HG03442 (cell line): ENCODE measurements around the gene TBC1D1.

Experiments
- ATAC-seq: cut with Tn5 transposase; IDR thresholded peaks from one replicate; pipeline ENCODE4 v1.9.1; 2021; ENCODE audit warnings: mild to moderate bottlenecking, moderate library complexity; ENCODE audit not compliant: unreplicated experiment

The TBC1D1 gene

DNA sequence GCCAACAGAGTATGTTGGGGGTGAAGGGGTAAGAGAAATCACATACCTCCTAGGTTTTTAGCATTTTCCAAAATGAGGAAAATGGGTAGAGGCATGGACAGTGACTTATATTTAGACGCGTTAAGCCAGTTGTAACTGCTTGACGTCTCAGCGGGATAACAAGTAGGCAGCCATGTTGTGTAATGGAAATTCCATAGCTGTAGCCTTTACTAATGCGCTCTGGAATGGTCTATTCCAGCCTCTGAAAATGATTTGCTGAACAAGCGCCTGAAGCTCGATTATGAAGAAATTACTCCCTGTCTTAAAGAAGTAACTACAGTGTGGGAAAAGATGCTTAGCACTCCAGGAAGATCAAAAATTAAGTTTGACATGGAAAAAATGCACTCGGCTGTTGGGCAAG lies 204.8 kb downstream of the TBC1D1 start:
- no peak for ATAC-seq

DNA sequence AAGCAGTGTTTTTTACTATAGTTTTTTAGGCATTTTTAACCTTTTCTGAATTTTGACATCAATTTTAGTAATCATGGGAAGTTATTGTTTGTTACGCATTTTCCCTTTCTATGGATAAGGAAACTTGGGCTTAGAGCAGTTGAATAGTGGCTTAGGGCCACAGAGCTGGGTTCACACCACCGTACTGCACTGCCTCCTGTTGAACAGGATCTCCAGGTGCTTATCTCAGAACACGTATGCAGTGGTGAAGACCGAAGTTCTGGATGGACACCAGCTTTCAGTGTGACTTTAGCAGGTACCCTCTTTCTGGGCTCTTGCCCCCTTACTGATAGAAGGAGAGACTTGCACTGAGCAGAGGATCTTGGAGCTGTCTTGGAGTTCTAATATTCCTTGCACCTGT lies 206.9 kb downstream of the TBC1D1 start:
- ATAC-seq, result no peak

DNA sequence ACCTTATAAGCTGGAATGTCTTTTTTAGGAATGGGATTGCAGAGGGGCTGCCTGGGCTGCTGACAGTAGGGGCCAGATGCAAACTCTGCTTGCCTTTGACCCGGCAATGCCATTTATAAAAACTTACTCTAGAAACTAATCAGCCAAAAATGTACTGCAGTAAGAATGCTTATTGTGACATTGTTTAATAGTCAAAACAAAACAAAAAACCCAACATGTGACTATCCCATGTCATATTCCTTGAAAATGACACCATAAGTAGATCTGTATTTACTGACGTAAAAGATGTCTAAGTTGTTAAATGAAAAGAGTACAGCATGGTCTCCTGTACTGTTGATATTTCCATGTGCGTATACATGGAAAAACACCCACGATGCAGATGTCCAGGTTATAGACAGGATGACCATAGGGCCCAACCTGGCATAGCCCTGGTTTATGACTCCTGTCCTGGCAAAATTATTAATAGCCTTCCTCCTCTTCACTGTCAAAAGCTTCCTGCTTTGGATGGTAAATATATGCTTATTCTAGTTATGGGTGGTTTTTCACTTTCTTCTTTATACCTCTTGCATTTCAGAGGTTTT lies 208.2 kb downstream of the TBC1D1 start:
- ATAC-seq, result no peak

DNA sequence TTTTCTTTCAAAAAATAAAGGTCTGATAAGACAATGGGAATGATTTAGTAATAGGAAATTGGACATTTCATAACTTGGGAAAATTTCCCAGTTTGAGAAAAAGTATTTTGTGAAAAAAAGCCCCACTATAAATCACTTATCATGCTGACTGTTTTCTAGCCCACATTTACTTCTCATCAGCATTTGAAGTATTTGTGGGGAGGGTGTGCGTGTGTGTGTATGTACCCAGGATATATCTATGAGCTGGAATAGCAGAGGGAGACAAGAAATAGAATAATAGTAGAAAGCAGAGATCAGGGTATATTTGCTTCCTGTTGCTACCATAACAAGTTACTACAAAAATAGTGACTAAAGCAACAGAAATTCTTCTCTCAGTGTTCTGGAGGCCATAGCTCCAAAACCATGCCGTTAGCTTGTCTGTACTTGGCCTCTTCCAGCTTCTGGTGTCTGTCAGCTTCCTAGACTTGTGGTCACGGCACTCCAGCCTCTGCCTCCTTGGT lies 209.1 kb downstream of the TBC1D1 start:
- no peak for ATAC-seq

DNA sequence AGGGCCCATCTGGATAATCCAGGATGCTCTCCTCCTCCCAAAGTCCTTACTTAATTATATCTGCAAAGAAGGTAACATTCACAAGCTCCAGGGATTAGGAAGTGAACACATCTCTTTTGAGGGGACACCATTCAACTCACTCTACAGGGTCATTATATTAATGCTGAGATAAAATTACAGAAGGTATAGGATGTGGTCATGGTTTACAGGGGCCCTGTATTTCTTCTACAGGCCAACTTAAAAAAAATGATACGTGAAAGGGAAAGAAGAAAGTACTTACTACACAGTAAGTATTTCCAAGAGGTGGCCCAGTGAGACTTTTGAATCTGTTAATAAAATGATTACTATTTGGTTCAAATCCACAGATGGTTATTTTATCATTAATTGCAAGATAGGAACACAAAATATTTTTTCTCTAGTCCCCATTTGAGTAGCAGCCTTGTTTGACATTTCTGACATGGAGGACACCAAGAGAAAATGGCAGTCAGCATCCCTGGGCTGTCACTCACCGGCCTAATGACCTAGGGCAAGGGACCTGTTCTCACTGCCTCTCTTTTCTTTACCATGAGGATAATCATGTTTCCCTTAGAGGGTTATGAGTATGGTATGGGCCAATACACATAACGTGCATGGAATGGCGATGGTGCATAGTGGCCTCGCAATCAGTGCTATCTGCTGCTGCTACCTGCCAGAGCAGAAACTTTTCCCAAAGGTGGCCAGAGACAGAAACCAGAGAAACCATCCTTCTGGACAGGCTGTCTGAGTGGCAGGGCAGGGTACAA lies 209.8 kb downstream of the TBC1D1 start:
- no peak for ATAC-seq

DNA sequence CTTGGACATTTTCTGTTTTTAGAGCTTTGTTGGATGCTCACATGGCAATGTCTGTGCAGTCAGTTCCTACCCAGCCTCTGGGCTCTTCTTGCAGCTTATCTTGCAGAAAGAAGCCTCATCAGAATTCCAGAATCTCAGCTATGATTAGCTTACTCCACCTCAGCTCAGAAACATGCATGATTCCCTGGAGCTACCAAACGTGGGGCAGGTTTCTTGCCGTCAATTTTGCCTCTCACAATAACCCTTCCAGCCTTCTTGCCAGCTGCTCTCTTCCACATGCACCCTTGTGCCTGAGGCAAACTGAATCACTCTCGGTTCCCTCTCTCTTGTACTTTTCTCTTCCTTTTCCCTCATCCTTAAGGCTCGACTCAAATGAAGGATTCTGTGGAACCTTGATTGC lies 210.7 kb downstream of the TBC1D1 start:
- no peak for ATAC-seq

DNA sequence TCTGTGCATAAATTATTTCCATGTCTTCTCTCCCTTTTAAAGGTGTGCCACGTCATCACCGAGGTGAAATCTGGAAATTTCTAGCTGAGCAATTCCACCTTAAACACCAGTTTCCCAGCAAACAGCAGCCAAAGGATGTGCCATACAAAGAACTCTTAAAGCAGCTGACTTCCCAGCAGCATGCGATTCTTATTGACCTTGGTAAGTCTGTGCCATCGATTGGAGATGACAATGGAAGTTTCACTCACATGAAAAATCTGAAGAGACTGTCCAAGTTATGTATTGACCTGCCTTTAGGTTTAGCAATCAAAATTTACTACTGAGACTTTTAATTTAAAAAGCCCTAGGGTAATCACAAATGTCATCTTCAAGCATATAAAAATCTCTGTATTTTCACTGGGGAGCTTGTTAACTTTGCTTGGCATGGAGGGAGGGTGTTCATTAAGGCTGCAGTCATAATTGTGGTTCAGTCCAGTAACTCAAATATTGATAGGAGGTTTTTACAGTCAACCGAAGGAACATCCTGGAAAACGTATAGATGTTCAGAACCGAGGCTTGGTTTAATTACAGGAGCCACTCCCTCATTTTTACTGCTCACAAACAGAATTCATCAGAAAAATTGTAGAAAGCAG lies 212.2 kb downstream of the TBC1D1 start:
- ATAC-seq, result no peak

DNA sequence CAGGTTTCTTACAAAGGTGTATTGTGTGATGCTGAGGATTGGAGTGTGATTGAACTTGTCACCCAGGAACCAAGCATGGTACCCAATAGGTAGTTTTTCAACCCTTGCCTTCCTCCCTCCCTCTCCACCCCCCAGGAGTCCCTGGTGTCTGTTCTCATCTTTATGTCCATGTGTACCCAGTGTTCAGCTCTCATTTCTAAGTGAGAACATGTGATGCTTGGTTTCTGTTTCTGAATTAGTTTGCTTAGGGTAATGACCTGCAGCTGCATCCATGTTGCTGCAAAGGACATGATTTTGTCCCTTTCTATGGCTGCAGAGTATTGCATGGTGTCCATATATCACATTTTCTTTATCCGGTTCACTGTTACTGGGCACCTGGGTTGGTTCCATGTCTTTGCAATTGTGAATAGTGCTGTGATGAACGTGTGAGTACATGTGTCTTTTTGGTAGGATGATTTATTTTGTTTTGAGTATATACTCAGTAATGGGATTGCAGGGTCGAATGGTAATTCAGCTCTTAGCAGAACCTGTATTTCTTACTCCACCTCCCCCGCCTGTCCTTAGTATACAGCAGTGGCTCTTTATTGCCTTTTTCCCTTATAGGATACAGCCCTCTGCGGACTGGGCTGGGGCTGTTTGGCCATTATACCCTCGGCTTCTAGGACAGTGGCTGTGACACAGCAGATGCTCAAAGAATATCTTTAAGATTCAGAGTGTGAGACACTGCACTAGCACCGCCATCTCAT lies 214.8 kb downstream of the TBC1D1 start:
- ATAC-seq, result peak; percentile 93

DNA sequence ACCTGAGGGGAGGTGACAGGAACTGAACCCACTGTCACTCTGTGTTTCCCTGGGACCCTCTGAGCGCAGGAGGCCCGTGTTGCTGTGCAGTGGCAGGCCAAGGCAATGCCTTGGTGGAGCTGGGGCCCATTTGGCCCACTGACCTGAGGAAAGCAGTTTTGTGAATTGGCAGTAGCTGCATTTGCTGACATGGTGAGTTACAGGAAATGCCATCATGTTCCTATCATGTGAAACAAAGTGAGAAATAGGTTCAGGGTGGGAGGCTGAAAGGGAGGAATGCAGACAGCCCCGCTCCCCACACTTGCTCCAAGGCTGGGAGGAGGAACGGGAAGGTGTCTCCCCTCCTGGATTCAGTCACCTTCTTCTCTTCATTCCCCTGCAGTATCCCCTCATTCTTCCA lies 215.4 kb downstream of the TBC1D1 start:
- ATAC-seq, result no peak

DNA sequence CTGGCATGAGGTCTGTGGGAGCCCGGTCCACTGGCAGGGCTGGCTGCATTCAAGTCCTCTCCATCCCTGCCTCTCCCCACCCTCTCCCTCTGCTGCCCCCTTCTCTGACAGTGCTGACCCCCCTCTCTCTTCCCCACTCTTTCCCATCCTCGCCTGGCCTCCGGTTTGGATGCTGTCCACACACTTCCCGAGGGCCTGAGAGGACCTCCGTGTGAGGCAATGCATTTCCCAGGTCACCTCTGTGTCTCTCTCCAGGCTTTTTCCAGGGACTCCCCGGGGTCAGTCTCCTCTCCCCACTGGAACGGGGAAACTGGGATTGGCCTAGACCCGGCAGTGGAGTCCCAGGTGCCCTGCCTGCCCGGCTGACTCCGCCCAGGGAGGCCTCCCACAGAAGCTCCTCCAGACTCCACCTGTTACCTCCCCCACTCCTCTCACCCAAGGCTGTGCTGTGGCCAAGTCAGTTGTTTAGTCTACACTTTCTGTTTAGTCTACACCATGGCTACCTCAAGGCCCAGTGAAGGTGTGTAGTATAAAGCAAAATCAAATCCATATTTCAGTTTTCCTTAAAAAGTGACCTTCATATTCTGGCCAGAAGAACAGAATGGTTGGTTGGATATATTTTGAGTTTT lies 216.1 kb downstream of the TBC1D1 start:
- ATAC-seq, result no peak

DNA sequence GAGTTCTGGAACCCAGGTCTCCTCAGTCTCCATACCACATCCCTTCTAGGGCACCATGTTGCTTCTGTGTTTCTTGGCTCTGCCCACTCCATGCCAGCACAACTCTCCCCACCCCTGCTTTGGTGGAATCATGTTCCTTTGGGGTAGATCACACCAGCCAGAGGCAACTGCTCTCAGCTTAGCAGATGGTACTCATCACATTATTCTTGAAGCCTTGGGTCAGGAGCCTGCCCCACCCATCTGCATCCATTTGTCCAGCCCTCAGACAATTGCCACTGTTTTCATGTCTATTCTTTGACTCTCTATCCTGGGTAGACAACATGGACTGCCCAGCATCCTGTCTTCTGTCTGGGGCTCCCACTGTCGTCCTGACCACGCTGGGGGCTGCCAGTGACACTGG lies 216.9 kb downstream of the TBC1D1 start:
- ATAC-seq, result no peak

DNA sequence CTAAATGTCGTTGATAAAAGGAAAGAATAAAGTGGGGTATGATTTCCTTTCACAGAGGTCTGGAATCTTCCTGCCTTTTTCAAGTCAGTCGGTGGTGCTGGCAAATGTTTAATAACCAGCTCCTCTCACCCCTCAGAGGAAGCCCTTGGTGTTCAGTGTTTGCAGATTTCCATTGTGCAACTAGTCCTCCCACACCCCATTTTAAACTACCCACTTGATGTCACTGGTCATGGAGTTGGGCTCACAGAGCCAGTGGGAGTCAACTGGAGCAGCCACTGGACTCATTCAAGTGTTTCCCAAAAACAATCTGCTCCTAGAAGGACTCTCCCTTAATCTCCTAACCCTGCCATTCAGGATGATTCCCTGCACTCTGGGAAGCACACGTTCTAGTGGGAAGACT lies 218.5 kb downstream of the TBC1D1 start:
- ATAC-seq, result no peak

DNA sequence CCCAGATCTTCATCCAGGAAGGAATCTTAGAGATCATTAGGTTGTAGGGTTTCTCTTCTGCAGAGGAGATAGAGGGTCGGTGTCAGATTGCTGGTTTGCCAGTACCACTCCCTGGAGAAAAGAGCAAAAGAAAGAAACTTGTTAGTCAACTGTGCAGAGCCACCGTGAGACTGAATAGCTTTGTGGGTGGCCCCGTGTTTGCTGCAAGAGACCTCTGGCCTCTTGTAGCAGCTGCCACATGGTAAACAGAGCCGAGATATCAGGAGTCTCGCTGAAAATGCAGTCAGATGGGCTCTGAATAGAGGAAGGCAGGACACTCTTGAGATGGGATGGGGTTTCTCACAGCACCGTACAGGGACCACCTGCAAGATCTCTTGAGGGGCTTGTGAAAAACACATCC lies 219.0 kb downstream of the TBC1D1 start:
- no peak for ATAC-seq

DNA sequence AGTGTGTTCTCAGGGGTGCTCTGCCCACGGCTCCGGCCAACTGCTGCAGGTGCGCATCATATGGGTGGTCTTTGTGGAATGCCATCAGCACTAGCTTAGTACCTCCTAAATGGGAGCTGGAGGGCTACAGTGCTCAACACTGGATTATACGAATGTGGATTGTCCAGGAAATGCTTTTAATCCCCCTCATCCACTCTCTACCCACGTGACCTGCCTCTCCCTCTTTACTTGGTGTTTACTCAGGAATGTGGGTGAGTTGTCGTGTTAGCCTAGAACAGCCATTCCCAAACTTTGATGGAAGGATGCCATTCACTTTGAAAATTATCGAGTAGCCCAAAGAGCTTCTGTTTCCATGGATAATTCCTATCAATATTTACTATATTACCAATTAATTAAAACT lies 220.1 kb downstream of the TBC1D1 start:
- no peak for ATAC-seq

DNA sequence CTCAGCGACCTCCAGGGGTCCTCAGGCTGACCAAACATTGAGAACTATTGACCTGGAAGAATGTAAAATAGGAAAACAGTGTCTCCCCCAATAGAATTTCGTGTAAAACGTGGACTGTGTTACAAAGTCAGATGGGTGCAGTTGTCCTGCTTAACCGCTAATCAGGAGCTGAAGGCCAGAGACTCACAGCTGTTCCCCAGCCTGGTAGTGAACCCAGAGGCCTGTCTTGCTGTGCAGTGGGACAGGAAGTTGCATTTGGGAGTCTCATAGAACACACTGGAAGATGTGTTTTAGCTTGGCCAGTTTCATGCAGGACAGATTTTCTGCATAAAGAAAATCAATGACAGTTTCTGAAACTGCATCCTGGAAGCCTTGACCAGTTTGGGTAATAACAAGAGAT lies 220.8 kb downstream of the TBC1D1 start:
- no peak for ATAC-seq

DNA sequence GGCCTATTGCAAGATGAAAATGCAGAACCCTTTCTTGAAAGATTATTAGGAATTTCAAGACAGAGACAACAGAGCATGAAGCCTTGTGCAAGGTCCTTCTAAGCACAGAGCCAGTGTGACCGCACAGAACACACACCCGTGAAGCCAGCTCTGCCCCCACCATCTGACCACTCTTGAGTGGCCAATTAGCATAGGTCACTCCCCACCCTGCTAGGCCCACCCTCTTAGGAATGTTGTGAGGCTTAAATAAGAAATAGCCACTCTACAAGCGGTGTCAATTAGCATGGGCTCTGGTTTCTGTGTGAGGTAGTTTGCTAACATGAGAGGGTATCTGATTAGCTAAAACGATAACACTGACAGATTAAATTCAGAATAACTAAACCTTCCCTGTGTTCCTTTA lies 222.2 kb downstream of the TBC1D1 start:
- ATAC-seq, result no peak

DNA sequence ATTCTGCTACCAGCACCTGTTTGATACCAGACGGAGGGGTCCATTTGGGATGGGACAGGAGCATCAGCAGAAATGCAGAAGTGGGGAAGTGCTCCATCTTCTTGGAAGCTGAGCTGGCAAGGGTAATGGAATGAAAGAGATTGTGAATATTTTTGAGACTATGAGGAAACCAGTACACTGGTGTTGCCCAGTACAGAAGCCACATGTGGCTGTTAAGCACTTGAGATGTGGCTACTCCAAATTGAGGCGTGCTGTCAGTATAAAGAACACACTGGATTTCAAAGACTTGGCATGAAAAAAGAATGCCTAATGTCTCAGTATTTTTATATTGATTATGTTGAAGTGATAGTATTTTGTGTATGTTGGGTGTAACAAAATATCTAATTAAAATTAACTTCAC lies 222.7 kb downstream of the TBC1D1 start:
- no peak for ATAC-seq

DNA sequence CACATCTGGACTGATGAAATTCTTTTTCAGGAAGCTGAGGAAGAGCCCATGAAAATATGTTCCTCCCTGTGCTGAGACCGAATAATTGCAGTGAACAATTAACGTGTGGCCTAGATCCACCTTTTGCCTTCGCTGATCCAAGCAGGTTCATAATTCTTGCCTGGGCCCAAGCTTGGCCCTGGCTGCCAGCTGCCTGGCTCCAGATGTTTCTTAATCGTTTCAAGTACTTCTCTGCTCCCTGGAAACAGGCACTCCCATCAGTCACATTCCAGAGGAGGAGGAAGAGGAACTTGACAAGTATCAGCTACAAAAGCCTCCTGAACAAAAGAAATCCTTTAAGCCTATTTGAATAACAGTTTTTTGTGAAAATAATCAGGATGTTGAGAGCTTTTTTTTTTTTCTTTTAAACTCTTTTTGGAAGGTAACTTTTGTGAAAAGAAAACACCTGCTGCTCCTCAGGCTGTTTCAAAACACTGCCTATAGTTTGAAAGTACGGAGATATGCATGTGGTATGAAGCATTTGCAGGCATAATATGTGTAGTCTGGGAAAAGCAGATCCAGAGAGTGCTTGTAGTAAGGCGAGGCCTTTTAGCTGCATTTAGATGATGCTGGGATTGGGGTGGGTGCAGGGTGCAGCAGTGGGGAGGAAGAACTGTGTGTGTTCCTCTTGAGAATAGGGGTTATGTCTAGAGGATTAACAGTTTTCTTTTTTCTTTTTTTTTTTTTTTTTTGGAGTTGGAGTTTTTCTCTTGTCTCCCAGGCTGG lies 223.7 kb downstream of the TBC1D1 start:
- ATAC-seq, result no peak

DNA sequence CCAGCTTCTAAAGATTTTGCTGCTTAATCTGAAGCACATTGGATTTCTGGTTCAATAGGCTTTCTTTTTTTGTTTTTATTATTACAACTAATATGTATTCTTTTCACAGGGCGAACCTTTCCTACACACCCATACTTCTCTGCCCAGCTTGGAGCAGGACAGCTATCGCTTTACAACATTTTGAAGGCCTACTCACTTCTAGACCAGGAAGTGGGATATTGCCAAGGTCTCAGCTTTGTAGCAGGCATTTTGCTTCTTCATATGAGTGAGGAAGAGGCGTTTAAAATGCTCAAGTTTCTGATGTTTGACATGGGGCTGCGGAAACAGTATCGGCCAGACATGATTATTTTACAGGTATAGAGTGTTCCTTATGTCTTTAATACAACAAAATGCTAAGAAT lies 224.7 kb downstream of the TBC1D1 start:
- no peak for ATAC-seq

DNA sequence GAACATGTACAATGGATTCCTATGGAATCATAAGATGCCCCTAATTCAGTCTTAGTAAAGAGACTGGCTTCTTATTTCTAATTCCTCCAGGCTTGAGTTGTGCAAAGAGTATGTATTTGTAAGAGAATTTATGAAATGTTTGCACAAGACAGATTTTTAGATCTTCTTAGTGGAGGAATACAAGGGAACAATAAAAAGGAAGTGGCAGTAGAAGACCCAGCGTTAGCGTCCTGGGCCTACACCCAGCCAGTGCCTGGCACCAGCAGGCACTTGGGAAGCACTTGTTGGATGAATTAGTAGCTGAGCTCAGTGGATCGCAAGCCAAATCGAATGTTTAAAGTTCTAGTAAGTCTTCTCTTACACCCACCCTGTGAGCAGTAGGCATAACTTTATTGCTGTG lies 226.7 kb downstream of the TBC1D1 start:
- no peak for ATAC-seq
